ENCODE measurements around the gene ZNF414.

DNA sequence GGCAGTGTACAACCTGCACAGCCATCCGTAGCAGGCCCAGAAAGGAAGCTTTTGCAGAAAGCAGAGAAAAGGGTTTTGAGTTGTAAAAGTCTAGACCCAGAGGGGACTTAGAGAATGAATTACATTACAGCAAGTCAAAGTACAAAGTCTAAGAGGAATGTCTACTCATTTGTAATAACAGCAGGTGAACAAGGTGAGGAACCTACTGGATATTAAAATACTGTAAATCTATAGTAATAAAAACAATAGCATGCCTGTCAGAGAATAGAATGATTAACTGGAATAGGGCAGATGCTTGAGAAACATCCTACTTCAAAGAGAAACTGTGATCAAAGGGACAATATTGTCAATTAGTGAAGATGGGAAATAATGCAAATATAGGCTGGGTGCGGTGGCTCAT, 18.3 kb upstream of the ZNF414 start:
- no peak for TF ChIP-seq CTCF (conservative IDR thresholded peaks at IDR 0.05; ENCODE audit: low read depth, low read length)
- TF ChIP-seq EZH2 (IDR thresholded peaks at IDR 0.05; ENCODE audit: borderline replicate concordance, low read depth, low read length, poor library complexity, severe bottlenecking) = no peak
